ENCODE measurements around the gene DNAH5. TPM values are rescaled to one million over a fixed set of nuclear protein-coding genes. Genes with fewer than 3 reads are reported as not detected.
"Not testable (repeated sequence)": the region's sequence is repeated elsewhere in the genome, so short reads cannot be mapped to it uniquely, and the experiment has no call there.

DNAH5 gene
- total RNA-seq, 1 donor from 2014 or later: 0.35 TPM

DNA sequence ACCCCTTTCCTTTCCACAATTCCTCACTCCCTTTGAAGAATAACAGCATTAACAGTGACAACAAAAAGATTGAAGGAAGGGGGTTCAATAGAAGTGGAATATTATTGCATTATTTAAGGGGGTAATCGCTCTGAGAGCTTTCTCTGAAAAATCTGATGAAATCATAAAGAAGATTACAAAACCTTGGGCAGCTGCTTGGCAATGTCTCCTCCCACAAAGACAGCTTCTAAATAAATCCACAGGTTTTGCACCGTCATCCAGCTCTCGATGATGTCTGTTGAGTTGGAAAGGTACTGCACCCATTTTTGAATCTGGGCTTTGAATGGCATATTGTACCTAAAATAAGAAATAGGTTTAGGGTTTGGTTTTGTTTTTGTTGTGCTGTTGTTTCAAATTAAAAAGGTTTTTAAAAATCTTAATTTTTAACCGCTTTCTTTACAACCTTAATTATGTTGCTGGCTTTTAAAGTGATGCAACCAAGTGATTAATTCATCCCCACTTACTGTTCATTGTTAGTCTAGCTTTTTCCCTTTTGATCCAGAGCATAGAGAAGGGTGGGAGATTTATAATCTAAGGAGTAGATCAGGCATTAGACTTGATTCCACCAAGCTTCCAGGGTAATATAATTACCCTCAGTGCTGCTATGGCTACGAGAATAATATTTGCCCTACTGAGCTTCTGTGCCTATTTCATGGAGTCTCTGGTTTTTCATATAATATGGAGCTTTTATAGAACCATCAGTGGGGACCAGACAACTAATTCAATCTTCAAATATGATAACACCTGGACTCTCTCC is 85.0 kb downstream of the DNAH5 start:
- intact Hi-C loops (cut with DNase I): no loop called here
- DNase-seq (ENCODE audit: low spot score): no peak

DNA sequence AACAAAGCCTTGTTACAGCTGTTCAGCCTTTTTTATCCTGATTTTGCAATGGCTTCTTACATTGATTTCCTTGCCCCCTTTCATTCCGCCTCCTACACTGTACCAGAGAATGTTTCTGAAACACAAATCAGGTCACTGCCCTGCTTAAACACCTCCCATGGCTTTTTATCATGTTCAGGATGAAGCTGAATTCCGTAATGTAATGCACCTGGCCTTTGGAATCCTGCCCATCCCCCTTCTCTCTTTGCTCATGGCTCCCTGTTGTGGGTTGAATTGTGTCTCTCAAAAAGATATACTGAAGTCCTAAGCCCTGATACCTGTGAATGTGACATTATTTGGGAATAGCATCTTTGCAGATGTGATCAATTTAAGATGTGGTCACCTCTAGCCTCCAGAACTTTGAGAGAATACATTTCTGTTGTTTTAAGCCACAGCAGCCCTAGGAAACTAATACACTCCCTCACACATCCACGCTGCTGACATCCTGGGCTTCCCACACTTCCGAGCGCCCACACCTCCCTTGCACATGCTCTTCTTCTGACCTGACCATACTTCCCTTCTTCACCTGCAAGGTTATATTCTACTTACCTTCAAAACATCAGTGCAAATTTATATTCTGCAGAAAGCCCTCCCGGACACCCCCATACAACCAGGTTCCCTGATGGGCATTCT is 101.2 kb downstream of the DNAH5 start:
- intact Hi-C loops (cut with DNase I): no loop called here
- DNase-seq (ENCODE audit: low spot score): no peak

DNA sequence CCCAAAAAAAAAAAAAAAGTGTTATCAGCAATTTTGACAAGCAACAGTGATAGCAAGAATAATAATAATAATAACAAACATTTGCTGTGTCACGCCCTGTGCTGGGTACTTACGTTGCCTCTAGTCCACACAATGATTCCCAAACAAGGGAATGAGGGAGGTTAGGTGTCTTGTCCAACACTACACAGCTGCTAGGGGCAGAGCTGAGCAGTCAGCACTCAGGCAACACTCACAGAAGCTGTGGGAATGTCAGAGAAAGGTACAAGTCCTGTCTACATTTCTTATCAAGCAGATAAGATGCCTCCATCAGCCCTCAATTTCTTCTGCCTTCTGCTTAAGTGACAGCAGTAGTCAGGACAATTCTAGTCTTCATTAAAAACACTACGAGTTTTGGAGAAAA is 111.0 kb downstream of the DNAH5 start:
- intact Hi-C loops (cut with DNase I): no loop called here
- DNase-seq (ENCODE audit: low spot score): no peak

DNA sequence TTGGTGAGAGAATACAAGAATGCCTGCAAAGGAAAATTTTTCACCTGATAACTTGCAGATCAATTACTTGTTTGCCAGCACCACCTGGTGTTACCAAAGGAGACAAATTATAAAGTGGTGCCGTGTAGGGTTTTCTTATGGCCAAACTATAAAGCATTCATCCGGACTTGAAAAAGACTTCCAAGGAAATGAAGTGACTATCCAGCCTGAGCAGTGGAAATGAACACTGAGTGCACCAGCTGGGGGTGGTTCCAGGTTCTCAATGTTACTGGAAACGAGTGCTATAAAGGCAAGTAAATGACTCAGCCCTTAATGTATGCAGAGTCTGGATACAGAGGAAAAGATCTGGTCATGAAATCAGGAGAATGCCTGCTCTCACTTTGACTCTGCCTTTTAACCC is 113.1 kb downstream of the DNAH5 start:
- DNase-seq (ENCODE audit: low spot score): no peak
- intact Hi-C loops (cut with DNase I): no loop called here

DNA sequence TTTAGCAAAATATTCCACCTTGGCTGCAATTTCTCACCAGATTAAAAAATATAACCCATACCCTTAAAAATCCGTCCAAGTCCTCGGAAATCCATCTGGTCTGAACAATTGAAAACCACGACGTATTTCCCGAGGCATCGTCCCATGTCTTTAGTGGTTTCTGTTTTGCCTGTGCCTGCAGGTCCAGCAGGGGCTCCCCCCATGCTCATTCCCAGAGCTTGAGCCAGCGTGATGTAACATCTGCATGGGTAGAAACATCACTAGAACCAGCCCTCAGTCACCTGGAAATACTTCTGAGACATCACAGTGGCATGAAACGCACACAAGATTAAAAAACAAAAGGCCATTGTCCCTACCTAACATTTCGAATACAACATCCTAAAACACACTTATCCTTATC is 114.0 kb downstream of the DNAH5 start:
- intact Hi-C loops (cut with DNase I): no loop called here
- no peak for DNase-seq (ENCODE audit: low spot score)

DNA sequence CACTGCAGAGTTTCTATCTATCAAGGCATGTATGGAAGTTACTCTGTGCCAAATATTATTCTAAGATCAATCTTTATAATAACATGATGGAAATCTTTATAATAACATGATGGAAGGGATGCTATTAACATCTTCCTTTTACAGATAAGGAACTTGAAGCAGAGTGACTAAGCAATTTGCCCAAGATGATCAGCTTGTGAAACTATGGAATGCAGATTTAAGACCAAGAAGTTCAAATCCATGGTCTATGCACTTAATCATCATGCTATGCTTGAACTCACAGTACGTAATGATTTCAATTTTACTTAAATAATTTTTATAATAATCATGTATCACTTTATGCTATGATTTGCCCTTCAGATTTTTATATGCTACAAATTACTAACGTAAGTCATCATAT is 123.1 kb downstream of the DNAH5 start:
- DNase-seq (ENCODE audit: low spot score): no peak
- intact Hi-C loops (cut with DNase I): no loop called here

DNA sequence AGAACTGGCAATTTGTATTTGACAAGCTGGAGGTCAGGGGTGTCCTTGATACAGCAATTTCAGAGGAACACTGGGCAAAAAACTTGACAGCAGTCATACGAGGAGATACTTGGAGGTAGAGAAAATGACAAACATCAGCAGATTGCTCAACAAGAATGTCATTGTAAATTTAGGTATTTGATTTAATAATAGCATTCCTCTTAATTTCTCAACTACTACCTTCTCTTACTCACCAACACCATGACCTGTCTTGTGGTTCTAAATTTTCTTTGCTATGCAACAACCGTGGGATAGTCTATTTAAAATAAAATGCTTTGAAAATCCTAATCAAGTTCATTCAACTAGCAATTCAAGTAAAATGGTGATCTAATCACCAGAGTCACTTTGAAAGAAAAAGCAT is 128.4 kb downstream of the DNAH5 start:
- no peak for DNase-seq (ENCODE audit: low spot score)
- intact Hi-C loops (cut with DNase I): no loop called here

DNA sequence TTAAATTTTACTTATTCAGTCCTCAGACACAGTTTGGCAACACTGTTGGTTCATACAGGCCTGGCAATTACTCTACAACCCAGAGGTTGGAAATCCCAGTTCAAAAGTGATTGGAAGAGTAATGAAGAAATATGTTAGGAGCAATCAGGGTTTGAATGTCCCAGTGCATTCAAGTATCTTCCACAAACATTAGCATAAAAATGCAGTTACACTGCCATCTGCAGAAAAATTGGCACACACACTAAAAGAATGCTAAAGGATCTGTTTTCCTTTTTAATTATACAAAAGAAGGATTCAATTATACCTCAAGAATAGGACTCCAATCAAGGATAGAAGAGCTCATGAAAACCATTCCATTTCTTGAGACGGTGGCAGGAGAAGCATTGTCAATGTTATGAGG is 130.2 kb downstream of the DNAH5 start:
- no peak for DNase-seq (ENCODE audit: low spot score)
- intact Hi-C loops (cut with DNase I): no loop called here

DNA sequence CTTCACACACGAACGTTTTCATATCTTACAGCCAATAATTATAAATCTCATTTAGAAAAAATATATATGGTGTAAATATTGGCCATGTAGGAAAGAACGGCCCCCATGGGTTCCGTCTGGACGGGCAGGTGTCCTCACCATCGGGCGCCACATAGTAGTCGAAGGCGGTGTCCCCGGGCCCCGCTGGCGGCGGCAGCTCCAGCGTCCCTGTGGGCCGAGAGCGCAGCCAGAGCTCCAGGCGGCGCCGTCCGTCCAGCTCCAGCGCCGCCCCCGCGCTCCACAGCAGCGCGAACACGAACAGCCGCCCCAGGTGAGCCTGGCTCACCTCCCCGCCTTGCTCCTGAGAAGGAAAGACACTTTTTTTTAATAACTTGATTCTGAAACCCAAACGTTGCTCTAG is 134.6 kb downstream of the DNAH5 start:
- intact Hi-C loops (cut with DNase I): no loop called here
- DNase-seq (ENCODE audit: low spot score): no peak

DNA sequence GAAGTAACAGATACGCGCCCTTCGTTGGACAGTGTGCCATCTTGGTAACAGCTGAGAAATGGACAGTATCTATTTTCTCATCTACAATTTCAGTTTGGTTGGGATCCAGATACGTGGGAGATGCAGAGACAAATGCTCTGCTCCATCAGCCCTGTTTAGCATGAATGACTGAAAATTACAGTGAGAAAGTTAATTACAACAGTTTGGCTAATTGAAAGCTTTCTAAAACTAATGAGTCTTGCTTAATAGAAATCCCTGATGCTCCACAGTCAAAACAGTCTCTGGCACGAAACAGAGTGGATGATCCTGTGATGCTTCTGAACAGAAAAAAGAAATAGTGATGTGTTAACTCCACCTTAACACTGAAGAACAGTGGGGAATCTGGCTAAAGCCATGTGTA is 140.2 kb downstream of the DNAH5 start:
- intact Hi-C loops (cut with DNase I): no loop called here
- no peak for DNase-seq (ENCODE audit: low spot score)

DNA sequence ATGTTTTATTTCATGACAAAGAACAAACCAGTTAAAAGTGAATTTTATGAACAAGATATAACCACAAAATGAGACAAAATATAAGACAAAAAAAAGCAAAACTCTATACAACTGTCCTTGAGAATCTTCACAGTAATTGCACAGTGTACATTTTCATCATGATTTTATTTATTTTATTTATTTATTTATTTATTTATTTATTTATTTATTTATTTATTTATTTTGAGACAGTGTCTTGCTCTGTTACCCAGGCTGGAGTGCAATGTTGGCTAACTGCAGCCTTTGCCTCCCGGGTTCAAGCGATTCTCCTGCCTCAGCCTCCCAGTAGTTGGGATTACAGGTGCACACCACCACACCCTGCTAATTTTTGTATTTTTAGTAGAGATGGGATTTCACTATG is 145.9 kb downstream of the DNAH5 start:
- DNase-seq (ENCODE audit: low spot score); intact Hi-C loops (cut with DNase I): not testable (repeated sequence)

DNA sequence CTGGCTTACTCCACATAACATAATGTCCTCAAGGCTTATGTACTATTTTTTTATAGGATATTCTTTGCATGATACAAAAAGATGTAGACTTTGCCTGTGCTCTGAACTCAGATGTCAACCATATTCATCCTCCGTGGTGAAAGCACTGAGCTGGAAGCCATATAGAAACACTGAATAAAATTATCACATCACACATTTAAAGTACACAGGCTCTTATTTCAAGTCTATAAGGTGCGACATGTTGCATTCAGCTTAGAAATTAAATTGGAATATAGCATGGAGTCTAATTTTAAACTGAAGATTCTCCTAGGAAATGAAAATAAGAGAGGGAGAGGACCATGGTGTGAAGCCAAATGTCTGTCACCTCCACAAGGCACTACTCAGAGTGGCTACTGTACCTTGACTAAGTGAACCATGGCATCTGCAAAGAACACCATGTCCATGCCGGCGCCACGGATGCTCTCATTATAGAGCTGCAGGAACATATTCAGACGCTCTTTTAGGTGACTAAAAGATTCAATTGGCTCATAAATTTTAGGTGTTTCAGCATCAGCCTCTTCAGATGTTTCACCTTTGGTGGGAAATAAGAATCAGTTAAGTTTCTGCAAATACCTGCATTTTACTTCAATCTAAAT is 158.6 kb downstream of the DNAH5 start:
- intact Hi-C loops (cut with DNase I): no loop called here
- DNase-seq (ENCODE audit: low spot score): no peak

DNA sequence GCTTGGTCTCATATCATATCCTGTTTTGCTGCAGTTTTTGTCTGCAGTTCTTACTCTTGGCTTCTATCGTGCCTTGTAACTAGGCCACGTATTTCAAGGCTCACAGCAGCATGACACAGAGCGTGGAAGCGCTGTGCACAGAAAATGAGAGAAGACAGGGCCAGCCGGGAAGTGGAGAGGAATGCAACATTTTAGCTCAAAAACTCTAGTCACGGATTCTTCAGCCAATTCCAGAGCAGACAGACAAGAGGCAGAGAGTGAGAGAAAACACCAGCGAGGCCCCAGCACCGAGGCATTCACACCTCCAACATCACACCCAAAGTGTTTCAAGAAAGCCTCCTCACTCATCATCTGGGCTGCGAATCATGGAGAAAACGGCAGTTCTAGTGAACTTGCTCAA is 160.8 kb downstream of the DNAH5 start:
- DNase-seq (ENCODE audit: low spot score): no peak
- intact Hi-C loops (cut with DNase I): no loop called here

DNA sequence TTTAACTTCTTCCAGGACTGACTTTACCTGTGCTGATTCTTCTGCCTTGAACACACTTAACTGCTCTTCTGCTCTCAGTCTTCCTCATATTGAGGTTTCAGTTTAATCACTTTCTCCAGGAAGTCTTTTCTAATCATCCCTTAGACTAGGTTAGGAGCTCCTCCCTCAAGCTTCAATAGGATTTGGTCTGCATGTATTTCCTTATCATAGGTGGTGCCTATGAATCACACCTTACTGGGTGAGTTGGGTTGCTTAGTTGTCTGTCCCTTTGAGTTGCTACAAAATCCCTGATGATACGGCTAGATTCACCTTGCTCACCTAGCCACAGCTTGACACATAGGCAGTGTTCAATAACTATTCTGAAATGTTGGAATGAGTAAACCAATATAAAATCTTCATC is 164.4 kb downstream of the DNAH5 start:
- intact Hi-C loops (cut with DNase I): no loop called here
- no peak for DNase-seq (ENCODE audit: low spot score)

DNA sequence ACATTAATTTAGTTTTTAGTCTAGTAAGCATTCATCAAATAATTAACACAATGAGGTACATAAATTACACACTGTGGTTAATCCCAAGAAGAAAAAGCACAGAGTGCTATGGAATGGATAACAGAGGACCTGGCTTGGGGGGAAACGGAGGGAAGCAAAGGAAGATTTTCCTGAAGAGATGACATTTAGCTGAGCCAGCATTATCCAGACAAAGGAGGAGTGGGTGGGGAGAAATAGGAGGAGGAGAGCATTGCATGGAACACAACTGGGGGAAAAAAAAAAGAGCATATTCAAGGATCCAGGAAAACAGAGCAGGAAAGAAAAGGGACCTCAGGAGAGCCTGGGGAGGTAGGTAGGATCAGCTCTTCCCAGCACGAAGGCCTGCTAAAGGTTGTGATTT is 170.8 kb downstream of the DNAH5 start:
- DNase-seq (ENCODE audit: low spot score): no peak
- intact Hi-C loops (cut with DNase I): no loop called here

DNA sequence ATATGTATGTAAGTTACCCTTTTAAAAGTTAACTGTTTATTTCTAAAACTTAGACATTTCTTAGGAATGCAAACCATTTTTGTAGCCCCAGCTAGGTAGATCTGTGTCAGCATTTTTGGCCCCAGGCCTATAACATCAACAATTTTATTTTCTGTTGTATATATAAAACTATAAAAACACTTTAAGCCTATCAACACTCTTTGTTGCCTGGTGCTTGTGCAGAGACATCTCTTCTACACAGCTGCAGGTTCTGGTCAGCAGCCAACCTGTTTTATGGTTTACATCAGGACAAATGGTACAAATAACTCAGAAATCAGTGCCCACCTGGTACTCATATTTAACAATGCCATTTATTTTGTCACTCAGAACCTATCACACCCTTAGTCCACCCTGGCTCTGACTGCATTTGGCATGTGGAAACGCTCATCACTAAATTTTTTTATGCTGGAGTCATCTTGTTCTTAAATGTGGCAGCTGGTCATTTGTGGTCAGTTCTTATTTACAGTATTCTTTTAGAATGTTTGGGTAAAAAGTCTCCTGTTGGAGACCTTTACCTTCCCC is 173.4 kb downstream of the DNAH5 start:
- DNase-seq (ENCODE audit: low spot score): no peak

DNA sequence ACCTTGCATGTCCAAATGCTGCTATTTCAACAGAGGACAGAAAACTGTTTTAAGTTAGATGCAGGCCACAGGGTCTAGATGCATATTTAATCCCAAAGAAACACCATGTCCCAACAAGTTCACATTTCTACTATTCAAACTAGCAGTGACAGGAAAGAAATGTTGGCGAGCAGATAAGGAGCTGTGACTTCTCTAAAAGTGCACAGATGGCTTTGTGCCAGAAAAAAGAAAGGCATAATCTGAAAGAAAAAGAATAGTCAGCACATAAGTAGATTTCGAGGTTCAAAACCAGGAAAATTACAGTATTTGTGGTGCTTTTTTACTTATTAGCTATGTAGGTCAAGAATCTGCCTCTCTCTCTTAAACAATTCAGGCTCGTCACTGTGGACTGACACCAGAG is 178.3 kb downstream of the DNAH5 start:
- intact Hi-C loops (cut with DNase I): no loop called here
- no peak for DNase-seq (ENCODE audit: low spot score)

More for the DNA sequence above, 173.4 kb downstream of the DNAH5 start:
- intact Hi-C loops (cut with DNase I): no loop called here

DNA sequence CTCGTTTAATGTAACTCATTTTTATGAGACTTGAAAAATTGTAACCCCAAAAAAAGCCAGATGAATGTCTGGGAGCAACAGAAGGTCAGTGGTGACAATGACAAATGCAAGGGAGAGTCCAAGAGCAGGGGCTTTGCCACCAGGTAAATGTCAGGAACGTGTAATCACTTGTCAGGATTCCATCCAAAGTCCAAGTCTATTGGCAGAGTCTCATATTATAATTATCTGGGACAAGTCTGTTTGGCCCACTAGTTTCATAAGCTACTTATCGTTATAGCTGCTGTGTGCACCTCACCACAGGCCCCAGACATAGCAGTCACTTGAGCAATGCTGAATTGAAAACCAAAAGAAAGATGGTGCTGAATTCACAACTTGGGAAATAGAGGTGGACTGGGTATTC is 180.8 kb downstream of the DNAH5 start:
- intact Hi-C loops (cut with DNase I): no loop called here
- DNase-seq (ENCODE audit: low spot score): no peak

DNA sequence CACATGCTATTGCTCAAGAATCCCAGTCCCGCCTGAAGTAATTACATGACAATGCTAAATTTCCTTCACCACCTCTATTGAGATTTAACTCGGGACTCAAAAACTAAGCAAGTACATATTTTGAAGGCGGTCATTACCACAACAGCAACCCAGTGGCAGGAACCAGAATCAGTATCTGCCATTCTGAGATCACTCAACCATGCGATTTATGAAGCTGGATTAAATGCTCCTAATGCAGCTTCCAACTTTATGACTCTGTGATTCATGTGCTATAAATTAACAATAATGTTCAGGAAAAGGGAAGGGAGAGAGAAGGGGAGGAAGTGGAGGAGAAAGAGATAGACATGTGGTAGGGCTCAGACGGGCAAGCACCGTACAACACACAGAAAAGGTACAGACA is 194.7 kb downstream of the DNAH5 start:
- DNase-seq (ENCODE audit: low spot score): no peak
- intact Hi-C loops (cut with DNase I): no loop called here

DNA sequence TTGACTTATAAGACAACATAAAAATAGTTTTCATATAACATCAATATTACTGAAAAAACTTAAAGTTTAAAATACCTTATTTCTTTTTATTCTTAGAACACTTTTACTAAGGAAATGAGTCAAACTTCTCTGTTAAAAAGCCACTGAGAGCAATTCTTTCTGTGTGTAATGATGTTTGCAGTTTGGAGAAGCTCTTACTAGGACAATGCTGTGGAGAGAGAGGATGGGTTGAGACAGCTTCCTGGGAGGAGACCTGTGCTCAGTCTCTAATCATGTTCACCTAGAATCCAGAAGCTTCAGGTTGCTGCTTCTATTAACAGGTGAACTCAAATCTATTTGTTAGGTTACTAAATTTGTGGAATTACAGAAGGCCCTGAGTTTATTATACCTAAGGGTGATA is 198.5 kb downstream of the DNAH5 start:
- intact Hi-C loops (cut with DNase I): no loop called here
- DNase-seq (ENCODE audit: low spot score): no peak

DNA sequence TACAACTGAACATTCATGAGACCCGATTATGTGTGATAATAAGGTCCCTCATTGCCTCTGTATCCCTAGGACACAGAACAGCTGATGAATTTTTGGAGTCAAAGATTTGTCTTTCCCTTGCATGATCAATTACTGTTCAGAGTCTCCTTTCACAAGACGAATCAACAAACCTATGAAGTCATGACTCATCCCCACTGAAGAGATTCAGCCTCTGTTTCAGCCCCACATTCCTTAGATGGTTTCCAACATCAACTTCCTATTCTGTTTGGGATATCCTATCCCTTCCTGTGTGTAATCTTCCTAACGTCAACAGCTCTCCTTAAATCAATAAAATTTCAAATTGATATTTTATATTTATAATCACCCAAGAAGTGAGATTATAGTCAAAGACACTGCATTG is 199.0 kb downstream of the DNAH5 start:
- intact Hi-C loops (cut with DNase I): no loop called here
- DNase-seq (ENCODE audit: low spot score): no peak

Measured in cardiac septum (tissue), 1 donor.